GM12873 (cell line): ENCODE results near the gene NFIC.

Experiments used
- CTCF ChIP-seq: IDR thresholded peaks from 2 replicates; pipeline ENCODE4 v1.5.1; 2012; ENCODE audit warnings: low read depth, mild to moderate bottlenecking, moderate library complexity, low read length, control low read depth; ENCODE audit not compliant: insufficient read depth; ENCODE audit errors: missing control alignments

The NFIC gene

GRCh38 chr19:3370214-3370720, 3.9 kb downstream of the NFIC start:
- TF ChIP-seq CTCF = no peak

DNA sequence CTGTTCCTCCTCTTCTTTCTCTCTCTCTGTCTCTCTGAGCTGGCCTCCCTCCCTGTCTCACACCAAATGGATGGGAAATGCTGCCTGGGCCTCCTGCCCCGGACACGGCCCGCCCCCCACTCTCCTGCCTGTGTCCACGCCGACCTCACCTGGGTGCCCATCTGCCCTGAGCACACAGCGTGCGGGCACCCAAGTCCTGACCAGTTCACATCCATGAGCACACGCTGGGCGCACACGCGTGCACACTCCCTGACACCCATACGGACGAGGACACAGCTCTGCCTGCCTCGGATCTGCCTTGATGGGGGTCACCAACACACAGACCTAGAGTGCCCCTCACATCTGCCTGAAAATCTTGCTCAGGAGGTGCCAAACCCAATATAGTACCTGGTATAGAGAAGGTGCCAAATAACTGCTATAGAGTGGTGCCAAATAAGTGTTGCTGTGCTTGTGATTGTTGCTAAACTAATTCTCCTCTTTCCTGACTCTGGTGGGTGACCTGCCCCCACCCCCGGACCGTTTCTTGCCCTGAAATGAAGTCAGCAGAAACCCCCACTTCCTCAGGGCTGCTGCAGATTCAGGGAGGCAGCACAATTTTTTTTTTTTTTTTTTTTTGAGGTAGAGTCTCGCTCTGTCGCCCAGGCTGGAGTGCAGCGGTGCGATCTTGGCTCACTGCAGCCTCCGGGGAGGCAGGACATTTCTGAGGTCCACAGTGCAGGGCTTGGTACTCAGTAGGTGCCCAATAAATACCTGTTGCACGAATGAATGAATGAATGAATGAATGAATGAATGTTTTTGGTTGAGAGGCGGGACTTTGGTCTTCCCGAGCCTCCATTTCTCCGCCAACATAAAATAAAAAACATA, 4.6 kb downstream of the NFIC start:
- no peak for TF ChIP-seq CTCF

DNA sequence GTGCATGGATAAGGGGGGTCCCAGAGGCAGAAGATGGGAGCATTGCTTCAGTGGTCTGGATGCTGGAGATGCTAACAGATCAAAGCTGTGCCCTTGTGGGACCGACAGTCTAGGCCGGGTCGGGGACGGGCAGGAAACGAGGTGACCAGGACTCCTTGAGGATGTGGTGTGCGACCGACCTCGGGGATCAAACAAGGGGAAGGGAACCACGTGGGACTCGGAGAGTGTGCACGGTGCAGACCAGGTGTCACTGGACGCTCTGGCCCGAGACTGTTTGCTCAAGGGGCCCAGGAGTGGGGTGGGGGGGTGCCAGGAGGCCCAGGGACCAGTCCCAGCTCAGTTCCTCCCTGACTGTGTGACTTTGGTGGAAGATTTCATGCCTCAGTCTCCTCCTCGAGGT, 6.0 kb downstream of the NFIC start:
- TF ChIP-seq CTCF = no peak

DNA sequence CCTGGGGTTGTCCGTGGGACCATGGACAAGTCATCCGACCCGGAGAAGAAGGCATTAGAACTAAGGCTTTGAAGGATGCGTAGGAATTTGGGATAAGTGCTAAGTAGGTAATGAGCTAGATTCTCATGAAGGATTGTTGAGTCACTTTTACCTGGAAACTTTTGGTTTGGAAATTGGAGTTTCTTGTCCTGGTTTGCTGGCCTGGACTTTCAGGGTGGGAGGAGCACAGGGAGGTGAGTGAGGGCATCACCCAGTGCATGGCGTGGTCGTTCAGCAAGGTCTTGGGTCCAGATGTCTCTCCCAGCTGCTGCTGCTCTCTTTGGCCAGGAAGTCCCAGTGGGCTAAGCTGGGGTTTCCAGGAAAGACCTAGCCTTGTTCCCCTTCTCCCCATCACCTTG, 7.6 kb downstream of the NFIC start:
- TF ChIP-seq CTCF = no peak

GRCh38 chr19:3374369-3375112, 8.2 kb downstream of the NFIC start:
- TF ChIP-seq CTCF = no peak

- no peak for TF ChIP-seq CTCF
Observed at GRCh38 chr19:3375221-3376090, 9.1 kb downstream of the NFIC start.
